ENCODE data around the gene ARHGAP15.

Gene ARHGAP15

GRCh38 chr2:143764261-143764660 lies 635.0 kb downstream of the ARHGAP15 start:
- H3K4me3 ChIP-seq (ENCODE audit: low read length): no peak overlapping the region
- TF ChIP-seq ZNF274 (IDR thresholded peaks at IDR 0.05; ENCODE audit: low read depth, low read length): no peak

- TF ChIP-seq ZNF274 (IDR thresholded peaks at IDR 0.05; ENCODE audit: low read depth, low read length): no peak
These were observed 635.5 kb downstream of the ARHGAP15 start for GRCh38 chr2:143764706-143765105.

GRCh38 chr2:143768991-143769390 lies 639.8 kb downstream of the ARHGAP15 start:
- no peak overlapping the region for H3K4me3 ChIP-seq (ENCODE audit: low read length)
- no peak for TF ChIP-seq ZNF274 (IDR thresholded peaks at IDR 0.05; ENCODE audit: low read depth, low read length)

More at GRCh38 chr2:143764706-143765105, 635.5 kb downstream of the ARHGAP15 start:
- H3K4me3 ChIP-seq (ENCODE audit: low read length): no peak overlapping the region

GRCh38 chr2:143771939-143772338 lies 642.7 kb downstream of the ARHGAP15 start:
- no peak for TF ChIP-seq ZNF274 (IDR thresholded peaks at IDR 0.05; ENCODE audit: low read depth, low read length)
- H3K4me3 ChIP-seq (ENCODE audit: low read length): no peak overlapping the region

GRCh38 chr2:143776526-143777297 lies 647.5 kb downstream of the ARHGAP15 start:
- TF ChIP-seq ZNF274 (IDR thresholded peaks at IDR 0.05; ENCODE audit: low read depth, low read length): no peak
- H3K4me3 ChIP-seq (ENCODE audit: low read length): no peak overlapping the region

- no peak overlapping the region for H3K4me3 ChIP-seq (ENCODE audit: low read length)
- TF ChIP-seq ZNF274 (IDR thresholded peaks at IDR 0.05; ENCODE audit: low read depth, low read length): no peak
These were observed 649.8 kb downstream of the ARHGAP15 start for GRCh38 chr2:143779021-143779420.

- no peak for TF ChIP-seq ZNF274 (IDR thresholded peaks at IDR 0.05; ENCODE audit: low read depth, low read length)
- H3K4me3 ChIP-seq (ENCODE audit: low read length): no peak overlapping the region
These were observed 657.0 kb downstream of the ARHGAP15 start for GRCh38 chr2:143786026-143786765.

GRCh38 chr2:143787674-143788073 lies 658.5 kb downstream of the ARHGAP15 start:
- H3K4me3 ChIP-seq (ENCODE audit: low read length): no peak overlapping the region
- no peak for TF ChIP-seq ZNF274 (IDR thresholded peaks at IDR 0.05; ENCODE audit: low read depth, low read length)

GRCh38 chr2:143792602-143793001 lies 663.4 kb downstream of the ARHGAP15 start:
- no peak for TF ChIP-seq ZNF274 (IDR thresholded peaks at IDR 0.05; ENCODE audit: low read depth, low read length)
- H3K4me3 ChIP-seq (ENCODE audit: low read length): no peak overlapping the region

- H3K4me3 ChIP-seq (ENCODE audit: low read length): no peak overlapping the region
- TF ChIP-seq ZNF274 (IDR thresholded peaks at IDR 0.05; ENCODE audit: low read depth, low read length): no peak
These were observed 664.2 kb downstream of the ARHGAP15 start for GRCh38 chr2:143793381-143793780.

- no peak overlapping the region for H3K4me3 ChIP-seq (ENCODE audit: low read length)
- no peak for TF ChIP-seq ZNF274 (IDR thresholded peaks at IDR 0.05; ENCODE audit: low read depth, low read length)
These were observed 666.8 kb downstream of the ARHGAP15 start for GRCh38 chr2:143796051-143796450.

- H3K4me3 ChIP-seq (ENCODE audit: low read length): no peak overlapping the region
- no peak for TF ChIP-seq ZNF274 (IDR thresholded peaks at IDR 0.05; ENCODE audit: low read depth, low read length)
These were observed 672.3 kb downstream of the ARHGAP15 start for GRCh38 chr2:143801561-143801960.

GRCh38 chr2:143802242-143802641 lies 673.0 kb downstream of the ARHGAP15 start:
- no peak for TF ChIP-seq ZNF274 (IDR thresholded peaks at IDR 0.05; ENCODE audit: low read depth, low read length)
- no peak overlapping the region for H3K4me3 ChIP-seq (ENCODE audit: low read length)

- no peak overlapping the region for H3K4me3 ChIP-seq (ENCODE audit: low read length)
- no peak for TF ChIP-seq ZNF274 (IDR thresholded peaks at IDR 0.05; ENCODE audit: low read depth, low read length)
These were observed 673.8 kb downstream of the ARHGAP15 start for GRCh38 chr2:143802871-143803650.

Measured in GM08714 (cell line).